Measurements from ENCODE around the gene NAA15. TPM values are rescaled to one million over a fixed set of nuclear protein-coding genes. Genes with fewer than 3 reads are reported as not detected.

Gene NAA15
- total RNA-seq, 1 experiment from 2014 or later, result 98.9 TPM

- TF ChIP-seq PRDM15 (CRISPR knock-in tag; IDR thresholded peaks at IDR 0.05) (no peak), MAX (CRISPR knock-in tag; IDR thresholded peaks at IDR 0.05) (no peak), KAT7 (CRISPR knock-in tag; IDR thresholded peaks at IDR 0.05; ENCODE audit: borderline replicate concordance) (no peak), ZNF121 (CRISPR knock-in tag; IDR thresholded peaks at IDR 0.05) (no peak)
Observed at GRCh38 chr4:139450586-139450985, 149.3 kb downstream of the NAA15 start (continued).

GRCh38 chr4:139451997-139452396 is 150.7 kb downstream of the NAA15 start:
- POLR2A ChIA-PET, result no interaction called here
- no peaks in the 10 kb centered on the region; the same call in 1 of the 2 replicates for H3K27me3 Mint-ChIP-seq (ENCODE audit: low read depth)
- ATAC-seq, result no peak

More at GRCh38 chr4:139451997-139452396, 150.7 kb downstream of the NAA15 start:
- no peak for DNase-seq (ENCODE audit: low spot score)
- Mint-ChIP-seq H3K27ac (no peak overlapping the region), H3K4me3 (peak overlapping the region; percentile 96), H3K36me3 (peaks cover 6% of the 10 kb centered on the region; the same call in 1 of the 2 replicates), H3K9me3 (peaks cover 13% of the 10 kb centered on the region), H3K4me1 (peaks cover 39% of the 10 kb centered on the region)
- TF ChIP-seq MYBL2 (CRISPR knock-in tag; IDR thresholded peaks at IDR 0.05) (no peak), PRDM15 (CRISPR knock-in tag; IDR thresholded peaks at IDR 0.05) (no peak), NFATC4 (CRISPR knock-in tag; IDR thresholded peaks at IDR 0.05) (no peak), ATF1 (CRISPR knock-in tag; IDR thresholded peaks at IDR 0.05) (no peak), RELA (CRISPR knock-in tag; IDR thresholded peaks at IDR 0.05; ENCODE audit: borderline replicate concordance) (no peak), ZNF317 (CRISPR knock-in tag; IDR thresholded peaks at IDR 0.05; ENCODE audit: borderline replicate concordance, low read depth) (no peak), SOX15 (CRISPR knock-in tag; IDR thresholded peaks at IDR 0.05) (no peak), ATF6 (CRISPR knock-in tag; IDR thresholded peaks at IDR 0.05) (no peak), FOXJ3 (CRISPR knock-in tag; IDR thresholded peaks at IDR 0.05; ENCODE audit: borderline replicate concordance) (no peak), CREM (CRISPR knock-in tag; IDR thresholded peaks at IDR 0.05) (no peak), JAZF1 (CRISPR knock-in tag; IDR thresholded peaks at IDR 0.05) (no peak), SMAD3 (CRISPR knock-in tag; IDR thresholded peaks at IDR 0.05; ENCODE audit: borderline replicate concordance) (no peak), ETV6 (CRISPR knock-in tag; IDR thresholded peaks at IDR 0.05) (no peak), AFF4 (CRISPR knock-in tag; IDR thresholded peaks at IDR 0.05; ENCODE audit: borderline replicate concordance) (no peak), NR3C1 (CRISPR knock-in tag; conservative IDR thresholded peaks at IDR 0.05; ENCODE audit: low read depth) (no peak), ZNF396 (CRISPR knock-in tag; IDR thresholded peaks at IDR 0.05; ENCODE audit: borderline replicate concordance) (no peak)
- CTCF ChIA-PET, result interaction anchor here (0.7 kb wide), 1 partner anchor 10 kb away, joined by 3 read pairs; no protein-coding TSS in a partner anchor
